ENCODE measurements around the gene RTL10. TPM values are rescaled to one million over a fixed set of nuclear protein-coding genes. Genes with fewer than 3 reads are reported as not detected.

The RTL10 gene
- total and polyA plus RNA-seq, 2 of the 8 experiments (the other 6 are each of a cell fraction or from before 2014, with no cell fraction given) = 11.5 to 18.8 TPM

- no peak overlapping the region for H2AFZ ChIP-seq (ENCODE audit: low read length)
- H3K14ac ChIP-seq (ENCODE audit: insufficient read length) = no peak overlapping the region
- H2AK5ac ChIP-seq (ENCODE audit: low read depth, low read length) = no peak overlapping the region
- no peak overlapping the region for H3K4me2 ChIP-seq (ENCODE audit: insufficient read depth in 1 of 2, low read depth in 2 of 2, low read length in 2 of 2)
- POLR2A ChIA-PET (ENCODE audit: partially characterized antibody) = interaction anchor here (0.8 to 2.2 kb wide), 4 partner anchors 9 to 47 kb away, joined by 3 to 6 read pairs (median 3); no protein-coding TSS in a partner anchor
- no peak for DNase-seq (ENCODE audit: low read depth in 1 of 2, low spot score in 2 of 2)
- TF ChIP-seq, protein P1, sequence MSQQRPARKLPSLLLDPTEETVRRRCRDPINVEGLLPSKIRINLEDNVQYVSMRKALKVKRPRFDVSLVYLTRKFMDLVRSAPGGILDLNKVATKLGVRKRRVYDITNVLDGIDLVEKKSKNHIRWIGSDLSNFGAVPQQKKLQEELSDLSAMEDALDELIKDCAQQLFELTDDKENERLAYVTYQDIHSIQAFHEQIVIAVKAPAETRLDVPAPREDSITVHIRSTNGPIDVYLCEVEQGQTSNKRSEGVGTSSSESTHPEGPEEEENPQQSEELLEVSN (IDR thresholded peaks at IDR 0.05) = no peak
- TF ChIP-seq, protein P2, sequence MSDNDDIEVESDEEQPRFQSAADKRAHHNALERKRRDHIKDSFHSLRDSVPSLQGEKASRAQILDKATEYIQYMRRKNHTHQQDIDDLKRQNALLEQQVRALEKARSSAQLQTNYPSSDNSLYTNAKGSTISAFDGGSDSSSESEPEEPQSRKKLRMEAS (IDR thresholded peaks at IDR 0.05) = no peak
- TF ChIP-seq CREB1 (IDR thresholded peaks at IDR 0.05) = no peak
- TF ChIP-seq BRCA1 (IDR thresholded peaks at IDR 0.05; ENCODE audit: low read depth, low read length) = no peak
- TF ChIP-seq TAF7 (optimal IDR thresholded peaks at IDR 0.05; ENCODE audit: borderline replicate concordance, low read depth, low read length) = no peak
- no peaks in the 10 kb centered on the region for H3K36me3 ChIP-seq (ENCODE audit: control insufficient read depth in 2 of 4, insufficient read depth in 4 of 4, low read length in 3 of 4)
- H3K4me3 ChIP-seq (ENCODE audit: extremely low read depth in 1 of 4, insufficient read depth in 2 of 4, low read depth in 3 of 4, low read length in 4 of 4) = no peak overlapping the region
- CTCF ChIA-PET (ENCODE audit: partially characterized antibody) = interaction anchor here (0.6 to 2.0 kb wide), 10 partner anchors 8 to 105 kb away, joined by 3 to 6 read pairs (median 4); partner anchors contain the start of genes GNB1L and RTL10
- H4K91ac ChIP-seq (replicated peaks; ENCODE audit: insufficient read length, low read length) = no peak overlapping the region
- H3K23ac ChIP-seq (ENCODE audit: insufficient read length) = no peak overlapping the region
- FAIRE-seq = no peak
- no peaks in the 10 kb centered on the region for H3K9me3 ChIP-seq (ENCODE audit: insufficient read depth in 2 of 2, low read depth in 1 of 2, low read length in 1 of 2)
- H3K56ac ChIP-seq (replicated peaks; ENCODE audit: insufficient read length, low read depth, low read length) = no peak overlapping the region
- no peak overlapping the region for H3K27ac ChIP-seq (ENCODE audit: low read depth, low read length)
- no peaks in the 10 kb centered on the region; the same call in 1 of the 2 replicates for H3K79me1 ChIP-seq (ENCODE audit: low read depth, low read length)
- peaks cover 10 to 28% of the 10 kb centered on the region in 2 experiments for H4K20me1 ChIP-seq (replicated peaks in 1 of 2; ENCODE audit: control insufficient read depth in 1 of 2, insufficient read depth in 2 of 2, low read length in 2 of 2)
- no peaks in the 10 kb centered on the region; a peak in 1 of 4 replicates for H3K79me2 ChIP-seq (ENCODE audit: control insufficient read depth in 1 of 2, insufficient read depth in 2 of 2, low read length in 2 of 2)
- no peak overlapping the region for H3K18ac ChIP-seq (ENCODE audit: extremely low read depth, low read length)
- H3K27me3 ChIP-seq (replicated peaks in 1 of 4; ENCODE audit: control insufficient read depth in 3 of 4, extremely low read depth in 1 of 4, insufficient read depth in 3 of 4, low read length in 3 of 4) = no peaks in the 10 kb centered on the region
- H2BK5ac ChIP-seq (ENCODE audit: low read depth, low read length) = no peak overlapping the region
- no peak overlapping the region for H2BK12ac ChIP-seq (ENCODE audit: low read depth, low read length)
- no peak overlapping the region for H3K4ac ChIP-seq (replicated peaks; ENCODE audit: insufficient read length, low read depth, low read length)
- H4K8ac ChIP-seq (ENCODE audit: extremely low read depth, insufficient read depth, low read length) = no peak overlapping the region
- H2BK20ac ChIP-seq (ENCODE audit: low read length) = no peak overlapping the region
- WGBS, 2 experiments (ENCODE audit: extremely low coverage in 1 of 2, insufficient coverage in 1 of 2, insufficient read length in 1 of 2, insufficient replicate concordance in 2 of 2, low coverage in 1 of 2, low lambda C conversion rate in 2 of 2, missing lambda C conversion rate in 1 of 2) = 84% methylated on average over 11 of the region's 12 CpGs; no CpG with 5 or more reads in 1 of the 2 experiments
- H3K4me1 ChIP-seq (replicated peaks in 1 of 4; ENCODE audit: control insufficient read depth in 3 of 4, insufficient read depth in 4 of 4, low read length in 3 of 4) = peaks cover 0 to 3% (median 0%) of the 10 kb centered on the region in 4 experiments; a peak in 4 of 7 replicates
- no peak overlapping the region for H3K9ac ChIP-seq (replicated peaks in 1 of 4; ENCODE audit: extremely low read depth in 1 of 4, low read depth in 3 of 4, low read length in 3 of 4)
- H2BK15ac ChIP-seq (ENCODE audit: low read length) = no peak overlapping the region
- H3K23me2 ChIP-seq (ENCODE audit: low read depth, low read length) = no peaks in the 10 kb centered on the region
- H4K5ac ChIP-seq (ENCODE audit: insufficient read length, low read depth, low read length) = no peak overlapping the region
- H2BK120ac ChIP-seq (replicated peaks; ENCODE audit: low read depth, low read length) = no peak overlapping the region
Measured at GRCh38 chr22:19842393-19843106, 12.1 kb downstream of the RTL10 start.
